Neural crest cell (in vitro differentiated cells): ENCODE results near the gene PGA5. TPM values are rescaled to one million over a fixed set of nuclear protein-coding genes. Genes with fewer than 3 reads are reported as not detected.
"Not testable (repeated sequence)": the region's sequence is repeated elsewhere in the genome, so short reads cannot be mapped to it uniquely, and the experiment has no call there.

Experiments used
- DNase-seq: peaks from one replicate; pipeline ENCODE4 v3.0.0; 2021; ENCODE audit warnings: low read depth, mixed read lengths, low spot score
- H3K27ac Mint-ChIP-seq: one replicate; pipeline ENCODE4 v1.8.0; 2021; ENCODE audit warnings: mild to moderate bottlenecking, mixed read lengths; ENCODE audit not compliant: unreplicated experiment
- H3K27me3 Mint-ChIP-seq: 2 replicates; pipeline ENCODE4 v1.8.0; 2021; ENCODE audit warnings: low read depth, mild to moderate bottlenecking, mixed read lengths
- H3K36me3 Mint-ChIP-seq: 2 replicates; pipeline ENCODE4 v1.8.0; 2021; ENCODE audit warnings: low read depth, mild to moderate bottlenecking, mixed read lengths
- H3K4me1 Mint-ChIP-seq: 2 replicates; pipeline ENCODE4 v1.8.0; 2021; ENCODE audit warnings: mixed read lengths
- H3K4me3 Mint-ChIP-seq: one replicate; pipeline ENCODE4 v1.8.0; 2021; ENCODE audit warnings: mild to moderate bottlenecking, mixed read lengths
- H3K9me3 Mint-ChIP-seq: 2 replicates; pipeline ENCODE4 v1.8.0; 2021; ENCODE audit warnings: mixed read lengths
- CTCF ChIP-seq: fragments of 200-600 bp; sonication (generic); conservative IDR thresholded peaks from 2 replicates; pipeline ENCODE4 v1.5.0; 2021; ENCODE audit warnings: antibody characterized with exemption, mild to moderate bottlenecking
- long read RNA-seq: library from polyadenylated mRNA; unstranded; transcript quantifications from one replicate; pipeline ENCODE4 v2.0.0, GENCODE V29; 2020
- total RNA-seq: library from RNA; stranded (reverse); gene quantifications from 2 replicates; pipeline ENCODE4 v1.2.1, GENCODE V29; 2021

The PGA5 gene
- not detected in 2 replicates for total RNA-seq
- long read RNA-seq, partial matches to known transcripts = 0 of 1 reads
- long read RNA-seq, other reads (novel, unspliced or antisense) = 1 of 1 reads

DNA sequence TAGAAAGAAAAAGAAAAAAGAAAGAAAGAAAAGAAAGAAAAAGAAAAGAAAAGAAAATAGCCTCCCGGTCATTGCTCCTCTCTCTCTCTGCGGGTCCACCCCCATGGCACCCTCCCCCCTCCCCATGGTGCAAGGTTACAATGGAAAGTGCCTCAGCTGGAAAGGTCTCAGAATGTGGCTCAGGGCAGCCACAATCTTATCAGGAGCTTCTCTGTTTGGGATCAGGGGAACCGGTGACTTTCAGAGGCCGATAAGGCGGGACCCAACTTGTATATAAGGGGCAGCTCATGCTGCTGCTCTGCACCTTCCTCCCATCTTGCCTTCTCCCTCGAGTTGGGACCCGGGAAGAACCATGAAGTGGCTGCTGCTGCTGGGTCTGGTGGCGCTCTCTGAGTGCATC lies at the start of gene PGA5:
Gene PGA5, plus strand, starts transcription at position 301 of the 400 bp plus-strand sequence. Its CDS starts 52 bp downstream, at position 353.
- H3K9me3 Mint-ChIP-seq, DNase-seq, H3K36me3 Mint-ChIP-seq, H3K4me3 Mint-ChIP-seq, H3K27me3 Mint-ChIP-seq, H3K4me1 Mint-ChIP-seq, H3K27ac Mint-ChIP-seq: not testable (repeated sequence)

DNA sequence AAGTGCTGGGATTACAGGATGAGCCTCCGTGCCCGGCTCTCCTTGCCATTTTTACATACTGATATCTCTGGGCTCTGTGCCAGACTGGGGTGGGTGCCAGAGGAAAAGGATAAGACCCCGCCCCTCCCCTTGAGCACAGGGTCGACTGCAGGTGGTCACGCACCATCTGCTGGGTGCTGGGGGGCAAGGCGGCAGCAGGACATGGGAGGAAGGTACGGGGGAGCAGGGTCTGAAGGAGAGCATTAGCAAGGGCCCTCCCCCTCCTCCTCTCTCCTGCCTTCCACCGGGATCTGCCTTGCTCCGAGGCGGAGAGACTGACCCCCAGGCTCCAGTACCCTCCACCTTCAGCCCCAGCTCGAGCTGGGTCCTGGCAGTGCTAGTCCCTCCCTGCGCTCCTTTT lies 47.4 kb upstream of the PGA5 start:
- no peak for TF ChIP-seq CTCF

GRCh38 chr11:61194169-61194671 lies 46.8 kb upstream of the PGA5 start:
- Mint-ChIP-seq H3K27ac (no peak overlapping the region), H3K36me3 (no peaks in the 10 kb centered on the region), H3K4me3 (no peak overlapping the region), H3K4me1 (no peaks in the 10 kb centered on the region), H3K9me3 (no peaks in the 10 kb centered on the region), H3K27me3 (peaks cover 4% of the 10 kb centered on the region)
- TF ChIP-seq CTCF = no peak
- no peak for DNase-seq

More for the DNA sequence above, 47.4 kb upstream of the PGA5 start:
- no peaks in the 10 kb centered on the region for H3K9me3 Mint-ChIP-seq
- H3K4me1 Mint-ChIP-seq = no peaks in the 10 kb centered on the region
- no peaks in the 10 kb centered on the region for H3K36me3 Mint-ChIP-seq
- DNase-seq = no peak
- peaks cover 4% of the 10 kb centered on the region for H3K27me3 Mint-ChIP-seq
- H3K4me3 Mint-ChIP-seq = no peak overlapping the region
- no peak overlapping the region for H3K27ac Mint-ChIP-seq

DNA sequence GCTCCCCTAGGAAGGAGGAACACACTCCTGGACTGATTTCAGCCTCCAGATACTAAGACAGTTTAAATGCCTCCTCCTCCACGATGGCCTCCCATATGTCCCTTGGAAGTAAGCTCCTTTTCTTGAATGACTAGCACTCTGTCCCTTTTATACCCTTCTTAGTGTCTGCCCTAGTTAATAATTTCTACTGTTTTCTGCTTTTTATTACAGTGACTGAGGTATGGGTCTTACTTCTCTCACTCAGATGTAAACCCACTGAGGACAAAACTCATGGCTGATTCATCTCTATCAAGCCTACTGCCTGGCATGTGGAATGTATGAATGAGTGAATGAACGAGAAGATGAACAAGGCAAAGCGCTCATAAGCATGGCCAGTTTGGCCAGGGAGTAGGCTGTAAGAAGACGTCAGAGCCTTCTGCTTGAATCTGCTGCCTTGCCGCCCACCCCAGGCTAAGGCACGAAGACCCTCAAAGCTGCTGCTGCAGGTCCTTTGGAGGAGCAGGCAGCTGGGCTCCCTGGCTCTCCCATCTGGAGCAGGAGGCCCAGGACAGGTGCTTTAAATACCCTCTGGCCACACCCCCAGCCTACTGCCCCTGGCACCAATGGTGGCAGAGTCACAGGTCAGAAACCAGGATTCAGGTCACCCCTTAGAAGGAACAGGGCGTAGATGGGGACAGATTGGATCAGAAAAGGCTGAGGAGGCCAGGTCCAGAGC lies 45.8 kb upstream of the PGA5 start:
- no peaks in the 10 kb centered on the region for H3K9me3 Mint-ChIP-seq
- peaks cover 4% of the 10 kb centered on the region for H3K27me3 Mint-ChIP-seq
- DNase-seq = no peak
- no peak overlapping the region for H3K27ac Mint-ChIP-seq
- H3K4me3 Mint-ChIP-seq = no peak overlapping the region
- TF ChIP-seq CTCF = no peak
- H3K36me3 Mint-ChIP-seq = no peaks in the 10 kb centered on the region
- H3K4me1 Mint-ChIP-seq = no peaks in the 10 kb centered on the region

DNA sequence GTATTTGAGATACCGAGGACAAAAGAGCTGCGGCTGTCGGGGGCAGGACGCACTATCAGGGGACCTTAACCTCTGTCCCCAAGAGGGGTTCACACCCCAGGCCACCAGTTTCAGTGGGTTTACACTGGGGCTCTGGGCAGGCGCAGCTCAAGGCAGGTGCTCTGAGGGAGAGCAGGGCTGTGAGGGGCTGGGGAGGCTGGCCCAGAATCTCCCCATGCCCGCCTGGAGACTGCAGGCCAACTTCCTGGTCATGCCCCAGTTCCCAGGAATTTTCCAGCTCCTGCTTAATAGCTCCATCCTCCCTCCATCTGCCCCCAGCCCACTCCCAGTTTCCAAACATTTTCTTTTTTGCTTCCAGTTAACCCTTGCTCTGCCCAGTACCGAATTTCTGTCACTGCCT lies 45.3 kb upstream of the PGA5 start:
- no peak for DNase-seq
- Mint-ChIP-seq H3K4me1 (no peaks in the 10 kb centered on the region), H3K27me3 (peaks cover 4% of the 10 kb centered on the region), H3K9me3 (no peaks in the 10 kb centered on the region), H3K36me3 (no peaks in the 10 kb centered on the region), H3K27ac (no peak overlapping the region), H3K4me3 (no peak overlapping the region)
- no peak for TF ChIP-seq CTCF

- Mint-ChIP-seq H3K36me3 (no peaks in the 10 kb centered on the region), H3K9me3 (no peaks in the 10 kb centered on the region), H3K4me1 (peaks cover 4% of the 10 kb centered on the region), H3K27me3 (peaks cover 6% of the 10 kb centered on the region), H3K4me3 (no peak overlapping the region), H3K27ac (no peak overlapping the region)
- DNase-seq = no peak
- TF ChIP-seq CTCF = no peak
Observed at GRCh38 chr11:61198361-61198760, 42.6 kb upstream of the PGA5 start.
